Measurements from ENCODE around the gene IGF1R.

IGF1R gene

GRCh38 chr15:98855067-98855814 is 206.9 kb downstream of the IGF1R start:
- TF ChIP-seq CTCF (IDR thresholded peaks at IDR 0.05; ENCODE audit: insufficient read depth, low read depth, low read length, missing control alignments) = no peak
- no peak overlapping the region for H3K4me3 ChIP-seq (ENCODE audit: low read depth, low read length)
- DNase-seq (ENCODE audit: low read depth) = no peak

GRCh38 chr15:98855815-98856531 is 207.6 kb downstream of the IGF1R start:
- TF ChIP-seq CTCF (IDR thresholded peaks at IDR 0.05; ENCODE audit: insufficient read depth, low read depth, low read length, missing control alignments) = no peak
- no peak for DNase-seq (ENCODE audit: low read depth)
- no peak overlapping the region for H3K4me3 ChIP-seq (ENCODE audit: low read depth, low read length)

- no peak for TF ChIP-seq CTCF (IDR thresholded peaks at IDR 0.05; ENCODE audit: insufficient read depth, low read depth, low read length, missing control alignments)
- DNase-seq (ENCODE audit: low read depth) = no peak
- no peak overlapping the region for H3K4me3 ChIP-seq (ENCODE audit: low read depth, low read length)
Observed at GRCh38 chr15:98856532-98856907, 208.2 kb downstream of the IGF1R start.

- H3K4me3 ChIP-seq (ENCODE audit: low read depth, low read length) = peak overlapping the region; percentile 34
- no peak for DNase-seq (ENCODE audit: low read depth)
- no peak for TF ChIP-seq CTCF (IDR thresholded peaks at IDR 0.05; ENCODE audit: insufficient read depth, low read depth, low read length, missing control alignments)
Observed at GRCh38 chr15:98858610-98859023, 210.3 kb downstream of the IGF1R start.

GRCh38 chr15:98859149-98859548 is 210.8 kb downstream of the IGF1R start:
- H3K4me3 ChIP-seq (ENCODE audit: low read depth, low read length) = no peak overlapping the region
- no peak for TF ChIP-seq CTCF (IDR thresholded peaks at IDR 0.05; ENCODE audit: insufficient read depth, low read depth, low read length, missing control alignments)
- DNase-seq (ENCODE audit: low read depth) = no peak

- H3K4me3 ChIP-seq (ENCODE audit: low read depth, low read length) = no peak overlapping the region
- no peak for DNase-seq (ENCODE audit: low read depth)
- no peak for TF ChIP-seq CTCF (IDR thresholded peaks at IDR 0.05; ENCODE audit: insufficient read depth, low read depth, low read length, missing control alignments)
Observed at GRCh38 chr15:98860281-98861041, 212.1 kb downstream of the IGF1R start.

Measured in GM12865 (cell line).